KMS-11 (cell line): ENCODE data around the gene MRPL52.

Experiments
- H2AFZ ChIP-seq: fragments of 200-600 bp; sonication (generic); 2 replicates; pipeline ENCODE4 v1.6.1; 2016; ENCODE audit warnings: antibody characterized with exemption, mixed run types, low read depth
- H3K27ac ChIP-seq: fragments of 200-600 bp; sonication (generic); 2 replicates; pipeline ENCODE4 v1.6.1; 2016; ENCODE audit warnings: mild to moderate bottlenecking, mixed run types
- H3K27me3 ChIP-seq: fragments of 200-600 bp; sonication (generic); 2 replicates; pipeline ENCODE4 v1.6.1; 2017; ENCODE audit warnings: mild to moderate bottlenecking, low read depth, mixed run types, moderate library complexity; ENCODE audit not compliant: insufficient read depth
- H3K36me3 ChIP-seq: fragments of 200-600 bp; sonication (generic); 2 replicates; pipeline ENCODE4 v1.6.1; 2017; ENCODE audit warnings: mild to moderate bottlenecking, mixed run types; ENCODE audit not compliant: insufficient read depth
- H3K4me1 ChIP-seq: fragments of 200-600 bp; sonication (generic); 2 replicates; pipeline ENCODE4 v1.6.1; 2016; ENCODE audit warnings: mild to moderate bottlenecking, low read depth, mixed run types; ENCODE audit not compliant: poor library complexity, severe bottlenecking
- H3K4me2 ChIP-seq: fragments of 200-600 bp; sonication (generic); 2 replicates; pipeline ENCODE4 v1.7.0; 2016; ENCODE audit warnings: mild to moderate bottlenecking, mixed run types
- H3K4me3 ChIP-seq: fragments of 200-600 bp; sonication (generic); IDR thresholded peaks from 2 replicates; pipeline ENCODE4 v1.6.1; 2017; ENCODE audit warnings: low read depth, low read length, mixed read lengths; ENCODE audit not compliant: insufficient read depth
- H3K79me2 ChIP-seq: fragments of 200-600 bp; sonication (generic); 2 replicates; pipeline ENCODE4 v1.6.1; 2016; ENCODE audit warnings: low read depth, mixed run types; ENCODE audit not compliant: insufficient read depth
- H3K9ac ChIP-seq: fragments of 200-600 bp; sonication (generic); 2 replicates; pipeline ENCODE4 v1.6.1; 2016; ENCODE audit warnings: mild to moderate bottlenecking, mixed run types
- H4K20me1 ChIP-seq: fragments of 200-600 bp; sonication (generic); 2 replicates; pipeline ENCODE4 v1.6.1; 2016; ENCODE audit warnings: mild to moderate bottlenecking, mixed run types; ENCODE audit not compliant: insufficient read depth
- TF ChIP-seq, protein P1 (sequence below): fragments of 200-600 bp; sonication (generic); conservative IDR thresholded peaks from 2 replicates; pipeline ENCODE4 v1.6.1; 2017; ENCODE audit warnings: low read depth, mild to moderate bottlenecking, antibody characterized with exemption, low read length, moderate library complexity, mixed read lengths

Gene MRPL52

GRCh38 chr14:22877000-22877501 is 47.4 kb downstream of the MRPL52 start:
- no peak overlapping the region for H2AFZ ChIP-seq
- no peak overlapping the region for H3K27ac ChIP-seq
- no peak overlapping the region for H3K4me3 ChIP-seq
- H3K27me3 ChIP-seq, result no peaks in the 10 kb centered on the region
- TF ChIP-seq, protein P1, sequence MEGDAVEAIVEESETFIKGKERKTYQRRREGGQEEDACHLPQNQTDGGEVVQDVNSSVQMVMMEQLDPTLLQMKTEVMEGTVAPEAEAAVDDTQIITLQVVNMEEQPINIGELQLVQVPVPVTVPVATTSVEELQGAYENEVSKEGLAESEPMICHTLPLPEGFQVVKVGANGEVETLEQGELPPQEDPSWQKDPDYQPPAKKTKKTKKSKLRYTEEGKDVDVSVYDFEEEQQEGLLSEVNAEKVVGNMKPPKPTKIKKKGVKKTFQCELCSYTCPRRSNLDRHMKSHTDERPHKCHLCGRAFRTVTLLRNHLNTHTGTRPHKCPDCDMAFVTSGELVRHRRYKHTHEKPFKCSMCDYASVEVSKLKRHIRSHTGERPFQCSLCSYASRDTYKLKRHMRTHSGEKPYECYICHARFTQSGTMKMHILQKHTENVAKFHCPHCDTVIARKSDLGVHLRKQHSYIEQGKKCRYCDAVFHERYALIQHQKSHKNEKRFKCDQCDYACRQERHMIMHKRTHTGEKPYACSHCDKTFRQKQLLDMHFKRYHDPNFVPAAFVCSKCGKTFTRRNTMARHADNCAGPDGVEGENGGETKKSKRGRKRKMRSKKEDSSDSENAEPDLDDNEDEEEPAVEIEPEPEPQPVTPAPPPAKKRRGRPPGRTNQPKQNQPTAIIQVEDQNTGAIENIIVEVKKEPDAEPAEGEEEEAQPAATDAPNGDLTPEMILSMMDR, result no peak
- H3K4me1 ChIP-seq, result peaks cover 6% of the 10 kb centered on the region
- H3K36me3 ChIP-seq, result no peaks in the 10 kb centered on the region
- no peak overlapping the region for H3K4me2 ChIP-seq
- H3K79me2 ChIP-seq, result no peaks in the 10 kb centered on the region
- no peak overlapping the region for H3K9ac ChIP-seq
- H4K20me1 ChIP-seq, result no peaks in the 10 kb centered on the region

- Histone ChIP-seq H3K4me2 (no peak overlapping the region), H3K79me2 (no peaks in the 10 kb centered on the region), H3K27me3 (no peaks in the 10 kb centered on the region), H3K4me1 (peaks cover 6% of the 10 kb centered on the region), H3K27ac (no peak overlapping the region), H4K20me1 (no peaks in the 10 kb centered on the region), H3K9ac (no peak overlapping the region), H3K36me3 (no peaks in the 10 kb centered on the region), H2AFZ (no peak overlapping the region), H3K4me3 (no peak overlapping the region)
- TF ChIP-seq, protein P1, result no peak
These were observed 48.9 kb downstream of the MRPL52 start for GRCh38 chr14:22878271-22879246.

DNA sequence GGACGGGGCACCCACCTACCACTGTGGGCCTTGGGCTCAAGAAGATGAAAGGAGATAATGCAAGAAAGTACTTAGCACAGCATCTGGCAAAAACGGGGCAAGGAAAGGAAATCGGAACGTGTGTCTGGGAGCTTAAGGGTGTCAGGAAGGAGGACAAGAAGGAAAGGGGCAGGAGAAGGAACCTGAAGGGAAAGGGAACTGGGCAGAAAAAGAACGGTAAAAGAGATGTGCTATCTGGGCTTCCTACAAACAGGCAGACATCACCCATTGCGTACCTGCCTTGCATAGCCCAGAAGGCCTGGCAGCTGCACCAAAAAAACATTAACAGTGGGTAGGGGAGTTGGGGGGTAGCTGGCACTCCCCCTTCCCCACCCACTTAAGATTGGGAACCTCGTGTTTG is 52.4 kb downstream of the MRPL52 start:
- TF ChIP-seq, protein P1, result no peak
- no peak overlapping the region for H3K27ac ChIP-seq
- peaks cover 33% of the 10 kb centered on the region for H3K4me1 ChIP-seq
- H3K4me3 ChIP-seq, result no peak overlapping the region
- no peak overlapping the region for H3K4me2 ChIP-seq
- no peaks in the 10 kb centered on the region for H4K20me1 ChIP-seq
- H3K36me3 ChIP-seq, result no peaks in the 10 kb centered on the region
- no peak overlapping the region for H3K9ac ChIP-seq
- H2AFZ ChIP-seq, result no peak overlapping the region
- no peaks in the 10 kb centered on the region for H3K79me2 ChIP-seq
- H3K27me3 ChIP-seq, result no peaks in the 10 kb centered on the region

DNA sequence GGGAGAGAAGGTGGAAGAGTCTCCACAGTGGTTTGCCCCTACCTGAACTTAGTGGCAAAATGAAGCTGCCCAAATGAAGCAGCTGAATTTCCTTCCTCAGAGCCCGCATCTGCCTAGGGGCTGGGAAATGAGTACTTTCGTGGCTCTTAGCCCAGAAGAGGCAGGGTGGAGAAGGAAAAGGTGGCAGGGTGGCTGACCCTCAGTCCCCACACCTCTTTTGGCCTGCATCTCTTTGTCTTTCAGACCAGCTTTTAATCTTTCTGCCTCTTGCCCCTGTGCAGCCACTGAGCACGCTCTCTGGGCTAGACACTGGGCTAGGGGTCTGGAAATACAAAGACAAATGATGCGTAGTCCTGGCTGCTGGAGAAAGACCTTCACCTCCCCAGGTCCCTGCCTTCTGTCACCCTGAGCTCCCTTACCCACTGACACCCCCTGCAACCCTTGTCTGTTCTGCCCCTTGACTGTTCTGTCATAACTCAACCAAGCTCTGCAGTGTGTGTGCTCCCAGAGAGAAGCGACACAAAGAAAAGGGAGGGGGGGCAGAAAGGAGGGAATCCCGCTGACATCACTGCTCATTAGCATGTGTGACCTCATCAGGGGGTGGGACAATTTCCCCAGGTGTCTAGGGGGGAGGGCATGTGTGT is 53.0 kb downstream of the MRPL52 start:
- TF ChIP-seq, protein P1, result no peak
- H4K20me1 ChIP-seq, result no peaks in the 10 kb centered on the region
- peaks cover 33% of the 10 kb centered on the region for H3K4me1 ChIP-seq
- H3K4me3 ChIP-seq, result no peak overlapping the region
- H3K9ac ChIP-seq, result no peak overlapping the region
- H3K36me3 ChIP-seq, result no peaks in the 10 kb centered on the region
- H3K27me3 ChIP-seq, result no peaks in the 10 kb centered on the region
- H3K27ac ChIP-seq, result no peak overlapping the region
- no peak overlapping the region for H2AFZ ChIP-seq
- no peak overlapping the region for H3K4me2 ChIP-seq
- H3K79me2 ChIP-seq, result no peaks in the 10 kb centered on the region
